SH-SY5Y (cell line): ENCODE data around the gene SIGLEC10.

Experiments
- GATA2 ChIP-seq: IDR thresholded peaks from 2 replicates; pipeline ENCODE4 v1.6.1; 2011; ENCODE audit warnings: mild to moderate bottlenecking, low read depth, low read length
- GATA3 ChIP-seq: IDR thresholded peaks from 2 replicates; pipeline ENCODE4 v1.6.1; 2011; ENCODE audit warnings: low read depth, mild to moderate bottlenecking, low read length, moderate library complexity

The SIGLEC10 gene, protein sequence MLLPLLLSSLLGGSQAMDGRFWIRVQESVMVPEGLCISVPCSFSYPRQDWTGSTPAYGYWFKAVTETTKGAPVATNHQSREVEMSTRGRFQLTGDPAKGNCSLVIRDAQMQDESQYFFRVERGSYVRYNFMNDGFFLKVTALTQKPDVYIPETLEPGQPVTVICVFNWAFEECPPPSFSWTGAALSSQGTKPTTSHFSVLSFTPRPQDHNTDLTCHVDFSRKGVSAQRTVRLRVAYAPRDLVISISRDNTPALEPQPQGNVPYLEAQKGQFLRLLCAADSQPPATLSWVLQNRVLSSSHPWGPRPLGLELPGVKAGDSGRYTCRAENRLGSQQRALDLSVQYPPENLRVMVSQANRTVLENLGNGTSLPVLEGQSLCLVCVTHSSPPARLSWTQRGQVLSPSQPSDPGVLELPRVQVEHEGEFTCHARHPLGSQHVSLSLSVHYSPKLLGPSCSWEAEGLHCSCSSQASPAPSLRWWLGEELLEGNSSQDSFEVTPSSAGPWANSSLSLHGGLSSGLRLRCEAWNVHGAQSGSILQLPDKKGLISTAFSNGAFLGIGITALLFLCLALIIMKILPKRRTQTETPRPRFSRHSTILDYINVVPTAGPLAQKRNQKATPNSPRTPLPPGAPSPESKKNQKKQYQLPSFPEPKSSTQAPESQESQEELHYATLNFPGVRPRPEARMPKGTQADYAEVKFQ

DNA sequence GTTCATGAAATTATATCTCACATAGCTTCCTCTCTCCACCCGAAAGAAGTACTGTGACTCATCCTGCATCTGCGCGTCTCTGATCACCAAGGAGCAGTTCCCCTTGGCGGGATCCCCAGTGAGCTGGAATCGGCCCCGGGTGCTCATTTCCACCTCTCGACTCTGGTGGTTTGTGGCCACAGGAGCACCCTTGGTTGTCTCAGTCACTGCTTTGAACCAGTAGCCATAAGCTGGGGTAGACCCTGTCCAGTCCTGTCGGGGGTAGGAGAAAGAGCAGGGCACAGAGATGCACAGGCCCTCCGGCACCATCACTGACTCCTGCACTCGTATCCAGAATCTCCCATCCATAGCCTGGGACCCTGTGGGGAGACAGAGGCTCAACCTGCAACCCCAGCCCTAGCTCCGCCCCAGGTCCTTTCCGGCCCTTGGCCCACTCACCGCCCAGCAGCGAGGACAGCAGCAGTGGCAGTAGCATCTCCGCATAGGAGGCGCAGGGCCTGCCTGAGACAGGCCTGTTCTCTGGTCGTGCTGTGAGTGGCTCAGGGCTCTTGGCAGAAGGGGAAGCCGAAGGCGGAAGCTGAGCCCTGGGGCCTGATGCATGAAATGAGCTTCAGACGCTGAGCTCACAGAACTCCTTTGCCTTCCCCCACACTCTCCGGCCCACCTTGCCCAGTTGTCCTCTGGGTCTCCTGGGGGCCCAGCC, at the start of gene SIGLEC10:
Gene SIGLEC10, minus strand, starts transcription at position 536 of the 703 bp plus-strand sequence. Its CDS starts 61 bp downstream, at position 475.
- no peak for TF ChIP-seq GATA2

- no peak for TF ChIP-seq GATA2
- no peak for TF ChIP-seq GATA3
These were observed 49.3 kb upstream of the SIGLEC10 start for GRCh38 chr19:51466723-51467122.

DNA sequence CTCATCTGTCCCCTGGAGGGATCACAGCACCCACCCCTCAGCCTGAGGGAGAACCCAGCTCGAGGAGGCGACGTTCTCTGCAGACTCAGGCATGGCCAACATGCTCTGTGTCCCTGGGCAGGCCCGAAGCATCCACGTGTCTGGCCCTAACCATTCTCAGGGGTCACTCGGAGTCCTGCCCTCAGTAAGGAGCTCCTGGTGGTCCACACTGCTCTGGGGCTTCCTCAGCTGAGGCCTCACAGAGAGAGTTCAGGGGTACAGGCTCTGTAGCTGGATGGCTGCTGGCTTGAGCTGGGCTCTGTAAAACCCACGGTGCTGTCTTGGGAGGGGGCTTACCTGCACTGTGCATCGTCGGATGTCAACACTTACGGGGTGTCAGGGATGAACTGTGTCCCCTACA, 45.2 kb upstream of the SIGLEC10 start:
- no peak for TF ChIP-seq GATA2
- no peak for TF ChIP-seq GATA3

DNA sequence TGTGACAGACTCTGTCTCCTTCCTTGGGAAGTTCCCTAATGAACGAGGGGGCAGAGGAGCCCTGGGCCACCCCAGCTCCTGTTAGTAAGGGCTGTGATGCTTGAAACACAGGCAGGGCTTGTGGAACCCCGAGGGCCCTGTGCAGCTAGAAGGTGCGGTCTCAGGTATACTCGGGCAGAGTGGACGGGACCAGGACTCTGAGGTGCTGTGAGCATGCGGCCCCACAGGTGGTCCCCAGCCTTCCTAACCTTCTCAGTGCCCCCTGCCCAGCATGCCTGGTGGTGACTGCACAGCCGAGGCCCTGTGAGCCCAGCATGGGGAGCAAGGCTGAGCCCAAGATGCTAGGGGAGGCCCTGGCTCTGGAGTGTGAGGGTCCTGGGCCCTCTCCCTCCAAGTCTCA, 44.8 kb upstream of the SIGLEC10 start:
- TF ChIP-seq GATA2 (no peak), GATA3 (no peak)

DNA sequence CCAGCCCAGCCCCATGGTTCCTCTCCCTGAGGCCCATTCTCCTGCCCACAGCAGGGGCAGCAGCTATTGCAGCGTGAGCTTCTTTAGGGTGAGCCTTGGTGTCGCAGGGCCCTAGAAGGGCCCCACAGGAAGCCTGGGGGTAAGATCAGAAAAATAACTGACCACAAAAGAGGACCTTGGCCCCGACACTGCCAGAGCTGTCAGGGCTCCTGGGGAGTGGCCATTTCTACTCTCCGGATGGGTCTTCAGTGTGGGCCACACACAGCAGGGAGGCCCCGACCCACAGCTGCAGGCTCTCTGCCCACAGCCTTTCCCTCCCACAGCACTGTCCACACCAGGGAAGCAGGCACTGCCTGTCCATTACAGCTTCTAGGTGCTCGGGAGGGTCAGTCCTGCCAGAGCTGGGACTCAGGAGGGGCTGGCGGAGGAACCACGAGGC, 44.3 kb upstream of the SIGLEC10 start:
- TF ChIP-seq GATA2 (no peak), GATA3 (no peak)

- no peak for TF ChIP-seq GATA3
- no peak for TF ChIP-seq GATA2
These were observed 42.9 kb upstream of the SIGLEC10 start for GRCh38 chr19:51460164-51460992.

- no peak for TF ChIP-seq GATA3
- no peak for TF ChIP-seq GATA2
These were observed 41.6 kb upstream of the SIGLEC10 start for GRCh38 chr19:51458899-51459505.

DNA sequence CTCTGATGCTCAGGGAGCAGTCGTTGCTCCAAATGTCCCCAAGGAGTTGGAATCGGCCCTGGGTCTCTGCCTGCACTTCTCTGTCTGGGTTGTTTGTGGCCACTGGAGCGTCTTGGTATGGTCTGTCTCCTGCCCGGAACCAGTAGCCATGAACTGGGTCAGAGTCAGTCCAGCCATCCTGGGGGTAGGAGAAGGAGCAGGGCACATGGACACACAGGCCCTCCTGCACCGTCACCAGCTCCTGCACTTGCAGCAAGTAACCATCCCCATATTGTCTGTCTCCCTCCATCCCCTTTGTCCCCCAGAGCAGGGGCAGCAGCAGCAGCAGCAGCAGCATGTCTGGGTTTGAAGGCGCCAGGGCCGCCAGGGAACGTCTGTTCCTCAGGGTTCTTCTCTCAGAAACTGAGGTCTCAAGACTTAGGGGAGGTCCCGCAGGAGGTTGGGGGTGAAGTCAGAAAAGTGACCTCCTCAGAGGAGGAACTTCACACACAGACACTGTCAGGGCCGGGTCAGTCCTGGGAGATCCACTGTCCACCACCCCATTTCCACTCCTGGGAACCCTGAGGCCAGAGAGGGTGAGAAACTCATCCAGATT, 40.7 kb upstream of the SIGLEC10 start, which contains the start of gene SIGLEC8:
Gene SIGLEC8, minus strand, starts transcription at position 404 of the 595 bp plus-strand sequence. Its CDS starts 67 bp downstream, at position 337.
- TF ChIP-seq GATA3, result no peak
- TF ChIP-seq GATA2, result no peak

- TF ChIP-seq GATA3 (no peak), GATA2 (no peak)
These were observed 40.0 kb upstream of the SIGLEC10 start for GRCh38 chr19:51457351-51458013.

- no peak for TF ChIP-seq GATA3
- TF ChIP-seq GATA2, result no peak
These were observed 39.3 kb upstream of the SIGLEC10 start for GRCh38 chr19:51456541-51457290.

- TF ChIP-seq GATA2 (no peak), GATA3 (no peak)
These were observed 33.4 kb upstream of the SIGLEC10 start for GRCh38 chr19:51450730-51451307.

- TF ChIP-seq GATA2, result no peak
- no peak for TF ChIP-seq GATA3
These were observed 31.1 kb upstream of the SIGLEC10 start for GRCh38 chr19:51448411-51449016.
